Nephron (organoid): ENCODE measurements around the gene TDRD5.

Experiments used
- H3K27ac Mint-ChIP-seq, 3 experiments: 2 replicates each; pipeline ENCODE4 v1.8.0; 2020; ENCODE audit warnings: mixed read lengths in 3 of 3, mild to moderate bottlenecking in 2 of 3, moderate library complexity in 1 of 3
- H3K27me3 Mint-ChIP-seq: 2 replicates; pipeline ENCODE4 v1.8.0; 2021; ENCODE audit warnings: low read depth, mild to moderate bottlenecking, moderate library complexity, mixed read lengths
- H3K36me3 Mint-ChIP-seq: 2 replicates; pipeline ENCODE4 v1.8.0; 2020; ENCODE audit warnings: low read depth, mixed read lengths
- H3K4me1 Mint-ChIP-seq: 2 replicates; pipeline ENCODE4 v1.8.0; 2020; ENCODE audit warnings: mixed read lengths
- H3K4me3 Mint-ChIP-seq, 3 experiments: 2 replicates each; pipeline ENCODE4 v1.8.0; 2020; ENCODE audit warnings: mild to moderate bottlenecking in 3 of 3, mixed read lengths in 3 of 3, moderate library complexity in 2 of 3
- H3K9me3 Mint-ChIP-seq: 2 replicates; pipeline ENCODE4 v1.8.0; 2020; ENCODE audit warnings: mixed read lengths
- TF ChIP-seq, protein P1 (sequence below), 3 experiments: fragments of 200-600 bp; sonication (generic); IDR thresholded peaks; one replicate each; pipeline ENCODE4 v1.5.0; 2021; ENCODE audit warnings: antibody characterized with exemption in 3 of 3; ENCODE audit not compliant: unreplicated experiment in 3 of 3

Gene TDRD5

DNA sequence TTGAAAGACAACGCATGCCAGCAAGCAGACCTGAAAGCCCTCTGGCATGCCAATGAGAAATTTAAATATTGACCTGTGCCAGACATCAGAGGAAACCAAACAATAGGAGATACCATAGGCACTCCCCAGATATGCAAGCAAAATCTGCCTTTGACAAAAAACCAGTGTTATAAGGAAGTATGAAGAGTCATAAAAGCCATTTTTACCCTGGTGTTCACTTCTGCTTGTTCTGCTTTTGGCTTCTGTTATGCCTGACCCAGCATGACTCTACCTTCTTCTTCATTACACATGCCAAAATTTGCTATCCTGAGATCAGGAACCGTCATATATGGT is 42.3 kb upstream of the TDRD5 start:
- TF ChIP-seq, protein P1, sequence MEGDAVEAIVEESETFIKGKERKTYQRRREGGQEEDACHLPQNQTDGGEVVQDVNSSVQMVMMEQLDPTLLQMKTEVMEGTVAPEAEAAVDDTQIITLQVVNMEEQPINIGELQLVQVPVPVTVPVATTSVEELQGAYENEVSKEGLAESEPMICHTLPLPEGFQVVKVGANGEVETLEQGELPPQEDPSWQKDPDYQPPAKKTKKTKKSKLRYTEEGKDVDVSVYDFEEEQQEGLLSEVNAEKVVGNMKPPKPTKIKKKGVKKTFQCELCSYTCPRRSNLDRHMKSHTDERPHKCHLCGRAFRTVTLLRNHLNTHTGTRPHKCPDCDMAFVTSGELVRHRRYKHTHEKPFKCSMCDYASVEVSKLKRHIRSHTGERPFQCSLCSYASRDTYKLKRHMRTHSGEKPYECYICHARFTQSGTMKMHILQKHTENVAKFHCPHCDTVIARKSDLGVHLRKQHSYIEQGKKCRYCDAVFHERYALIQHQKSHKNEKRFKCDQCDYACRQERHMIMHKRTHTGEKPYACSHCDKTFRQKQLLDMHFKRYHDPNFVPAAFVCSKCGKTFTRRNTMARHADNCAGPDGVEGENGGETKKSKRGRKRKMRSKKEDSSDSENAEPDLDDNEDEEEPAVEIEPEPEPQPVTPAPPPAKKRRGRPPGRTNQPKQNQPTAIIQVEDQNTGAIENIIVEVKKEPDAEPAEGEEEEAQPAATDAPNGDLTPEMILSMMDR (IDR thresholded peaks at IDR 0.05; ENCODE audit: unreplicated experiment in 3 of 3): no peak
- no peak overlapping the region for H3K4me3 Mint-ChIP-seq
- peaks cover 4% of the 10 kb centered on the region for H3K36me3 Mint-ChIP-seq
- peaks cover 12% of the 10 kb centered on the region for H3K4me1 Mint-ChIP-seq
- H3K27ac Mint-ChIP-seq: peak overlapping the region in 2 of 3 experiments; percentile 15 to 33
- no peaks in the 10 kb centered on the region for H3K9me3 Mint-ChIP-seq
- H3K27me3 Mint-ChIP-seq: no peaks in the 10 kb centered on the region

DNA sequence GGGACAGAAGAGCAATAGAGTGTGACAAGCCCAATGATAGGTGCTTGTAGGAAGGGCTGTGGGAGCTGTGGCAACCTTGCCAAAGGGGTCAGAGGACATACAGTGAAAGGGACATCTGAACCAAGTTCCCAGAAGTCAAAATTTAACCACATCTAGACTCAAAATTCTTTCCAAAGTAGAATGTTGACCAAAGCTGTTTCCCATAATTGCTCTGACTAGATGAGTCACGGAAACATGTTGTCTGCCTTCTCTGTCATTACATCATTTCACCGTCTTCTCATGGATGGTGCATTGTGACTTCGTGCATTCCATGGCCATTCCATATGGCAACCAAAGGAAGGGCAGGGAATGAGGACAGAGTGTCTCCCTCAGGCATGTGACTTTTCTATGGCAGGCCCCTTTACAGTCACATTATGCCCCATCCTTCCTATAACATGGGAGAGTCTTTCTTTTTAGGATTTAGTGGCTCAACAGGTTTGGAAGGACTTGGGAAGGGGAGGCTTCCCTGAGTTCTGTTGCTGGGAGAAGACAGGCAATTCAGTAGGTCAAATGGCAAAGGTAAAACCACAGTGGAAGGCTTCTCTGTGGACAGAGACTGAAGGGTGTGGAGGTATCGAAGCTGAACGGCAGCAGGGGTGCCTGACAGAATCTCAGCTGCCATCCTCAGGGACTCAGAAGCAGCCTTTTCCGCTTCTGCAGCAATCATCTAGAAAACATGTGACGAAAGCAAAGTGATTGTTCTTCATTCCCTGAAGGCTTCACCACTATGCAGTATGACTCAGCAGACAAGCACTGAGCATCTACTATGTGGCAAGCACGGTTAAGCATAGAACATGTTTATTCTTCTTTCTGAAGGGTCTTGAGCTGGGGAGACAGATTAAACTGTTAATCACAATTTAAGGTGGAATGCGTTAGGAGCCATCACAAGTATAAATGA is 40.6 kb upstream of the TDRD5 start:
- peaks cover under 1% of the 10 kb centered on the region for H3K4me1 Mint-ChIP-seq
- H3K27ac Mint-ChIP-seq: peak overlapping the region in 1 of 3 experiments; percentile 32
- H3K36me3 Mint-ChIP-seq: peaks cover 4% of the 10 kb centered on the region
- no peak overlapping the region for H3K4me3 Mint-ChIP-seq
- TF ChIP-seq, protein P1 (IDR thresholded peaks at IDR 0.05; ENCODE audit: unreplicated experiment in 3 of 3): no peak
- no peaks in the 10 kb centered on the region for H3K27me3 Mint-ChIP-seq
- H3K9me3 Mint-ChIP-seq: no peaks in the 10 kb centered on the region

DNA sequence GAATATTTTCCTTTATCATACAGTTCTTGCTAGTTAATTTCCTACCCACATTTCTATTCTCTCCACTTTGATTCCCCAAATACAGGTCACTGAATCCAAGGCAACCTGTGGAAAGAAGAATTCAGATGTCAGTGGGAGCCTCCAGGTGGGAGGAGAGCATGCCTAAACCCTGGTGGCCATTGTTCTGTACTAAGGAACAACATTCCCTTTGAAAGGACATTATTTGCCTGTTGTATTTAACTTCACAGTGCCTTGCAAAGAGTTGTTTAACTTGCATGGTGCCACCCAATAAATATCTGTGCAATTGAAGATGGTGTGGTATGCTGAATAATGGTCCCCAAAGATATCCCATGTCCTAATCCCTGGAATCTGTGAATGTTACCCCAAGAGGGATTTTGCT is 37.2 kb upstream of the TDRD5 start:
- Mint-ChIP-seq H3K36me3 (peaks cover 12% of the 10 kb centered on the region), H3K27ac (peak overlapping the region in 1 of 3 experiments; percentile 27), H3K4me3 (no peak overlapping the region), H3K9me3 (no peaks in the 10 kb centered on the region), H3K4me1 (no peaks in the 10 kb centered on the region), H3K27me3 (no peaks in the 10 kb centered on the region)
- TF ChIP-seq, protein P1 (IDR thresholded peaks at IDR 0.05; ENCODE audit: unreplicated experiment in 3 of 3): no peak

DNA sequence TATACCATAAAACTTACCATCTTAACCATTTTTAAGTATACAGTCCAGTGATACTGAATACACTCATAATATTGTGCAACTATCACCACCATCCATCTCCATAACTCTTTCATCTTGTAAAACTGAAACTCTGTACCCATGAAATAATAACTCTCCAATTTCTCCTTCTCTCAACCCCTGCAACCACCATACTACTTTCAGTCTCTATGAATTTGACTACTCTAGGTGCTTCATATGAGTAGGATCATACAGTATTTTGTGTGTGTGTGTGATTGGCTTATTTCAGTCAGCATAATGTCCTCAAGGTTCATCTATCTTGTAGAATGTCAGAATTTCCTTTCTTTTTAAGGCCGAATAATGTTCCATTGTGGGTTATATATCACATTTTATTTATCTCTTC is 33.6 kb upstream of the TDRD5 start:
- Mint-ChIP-seq H3K4me3 (no peak overlapping the region), H3K27ac (peak overlapping the region in 1 of 3 experiments; percentile 3), H3K36me3 (peaks cover 11% of the 10 kb centered on the region), H3K9me3 (peaks cover 2% of the 10 kb centered on the region), H3K27me3 (no peaks in the 10 kb centered on the region), H3K4me1 (no peaks in the 10 kb centered on the region)
- TF ChIP-seq, protein P1 (IDR thresholded peaks at IDR 0.05; ENCODE audit: unreplicated experiment in 3 of 3): no peak

DNA sequence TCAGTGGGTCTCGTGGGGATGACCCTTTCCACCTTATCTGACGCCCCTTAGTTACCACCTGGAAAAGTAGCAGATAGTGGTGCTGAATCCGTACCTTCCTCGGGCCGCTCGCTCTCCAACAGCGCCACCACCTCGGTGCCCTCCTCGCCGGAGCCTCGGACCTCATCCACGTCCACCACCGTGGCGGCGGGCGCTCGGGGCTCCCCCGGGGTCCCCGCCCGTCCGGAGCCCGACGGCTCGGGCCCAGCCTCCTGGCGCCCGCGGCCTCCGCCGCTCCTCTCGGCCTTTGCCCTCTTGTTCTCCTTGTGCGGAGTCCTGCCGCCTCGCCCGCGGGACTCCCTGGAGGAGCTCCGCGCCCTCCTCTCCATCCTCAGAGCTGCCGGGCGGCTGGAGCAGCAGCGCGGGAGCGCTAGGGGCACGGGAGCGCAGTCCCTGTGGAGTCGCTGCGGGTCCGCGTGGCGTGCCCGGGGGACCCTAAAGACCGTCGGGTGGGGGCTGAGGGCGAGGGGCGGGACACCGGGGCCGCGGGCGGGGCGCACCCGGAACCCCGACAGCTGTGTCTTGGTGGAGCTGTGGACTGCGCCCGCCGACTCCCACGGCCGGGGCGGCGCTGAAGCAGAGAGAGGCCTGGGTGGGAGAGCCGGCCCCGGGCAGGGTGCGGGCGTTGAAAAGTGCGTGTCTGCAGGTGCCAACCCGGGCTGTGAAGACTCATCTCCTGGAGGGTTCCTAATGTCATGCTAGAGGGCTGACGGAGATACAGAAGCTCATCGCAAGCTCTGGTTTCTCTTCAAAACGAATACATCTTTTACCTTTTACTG is 15.9 kb upstream of the TDRD5 start, which contains the start of gene NPHS2:
Gene NPHS2 (minus strand): TSS at position 452 of the 818 bp plus-strand sequence. CDS start 84 bp downstream, at position 368.
- Mint-ChIP-seq H3K9me3 (peaks cover 6% of the 10 kb centered on the region), H3K36me3 (peaks cover 30% of the 10 kb centered on the region), H3K27ac (peak within 1 kb of the TSS; percentile 59 to 92 (median 67)), H3K4me1 (peaks cover 21% of the 10 kb centered on the region), H3K27me3 (peaks cover 56% of the 10 kb centered on the region), H3K4me3 (peak within 1 kb of the TSS; percentile 71 to 79 (median 76))
- TF ChIP-seq, protein P1 (IDR thresholded peaks at IDR 0.05; ENCODE audit: unreplicated experiment in 3 of 3): no peak
